Osteoblast (primary cell): ENCODE measurements around the gene NIPBL. TPM values are rescaled to one million over a fixed set of nuclear protein-coding genes. Genes with fewer than 3 reads are reported as not detected.

Source experiments
- DNase-seq: peaks from one replicate; pipeline ENCODE4 v3.0.0; 2011; ENCODE audit warnings: low spot score, mixed read lengths; ENCODE audit not compliant: insufficient read length; ENCODE audit errors: missing footprints
- H2AFZ ChIP-seq: 2 replicates; pipeline ENCODE4 v1.6.0; 2011; ENCODE audit warnings: mild to moderate bottlenecking, low read length
- H3K27ac ChIP-seq: 2 replicates; pipeline ENCODE4 v1.5.1; 2011; ENCODE audit warnings: mild to moderate bottlenecking, low read depth, low read length, moderate library complexity
- H3K27me3 ChIP-seq: 2 replicates; pipeline ENCODE4 v1.6.0; 2012; ENCODE audit warnings: mild to moderate bottlenecking, control low read depth, inconsistent platforms, low read length, moderate library complexity; ENCODE audit not compliant: insufficient read depth
- H3K36me3 ChIP-seq: 2 replicates; pipeline ENCODE4 v1.5.1; 2011; ENCODE audit warnings: mild to moderate bottlenecking, low read length, control low read depth, moderate library complexity; ENCODE audit not compliant: insufficient read depth
- H3K4me1 ChIP-seq: 2 replicates; pipeline ENCODE4 v1.5.1; 2011; ENCODE audit warnings: mild to moderate bottlenecking, low read length, control low read depth, moderate library complexity; ENCODE audit not compliant: insufficient read depth
- H3K4me2 ChIP-seq: 2 replicates; pipeline ENCODE4 v1.6.0; 2011; ENCODE audit warnings: mild to moderate bottlenecking, low read length; ENCODE audit not compliant: insufficient read depth
- H3K4me3 ChIP-seq: fragments of 200-600 bp; sonication (generic); 3 replicates; pipeline ENCODE4 v1.5.1; 2012; ENCODE audit warnings: mild to moderate bottlenecking, low read length, inconsistent platforms; ENCODE audit not compliant: insufficient read depth
- H3K79me2 ChIP-seq: 2 replicates; pipeline ENCODE4 v1.6.0; 2012; ENCODE audit warnings: mild to moderate bottlenecking, low read length, control low read depth, inconsistent platforms; ENCODE audit not compliant: insufficient read depth
- H3K9me3 ChIP-seq: 2 replicates; pipeline ENCODE4 v1.5.1; 2011; ENCODE audit warnings: low read depth, low read length, control low read depth
- H4K20me1 ChIP-seq: 2 replicates; pipeline ENCODE4 v1.6.0; 2012; ENCODE audit warnings: mild to moderate bottlenecking, low read length, control low read depth; ENCODE audit not compliant: insufficient read depth
- CTCF ChIP-seq: IDR thresholded peaks from 2 replicates; pipeline ENCODE4 v1.5.1; 2011; ENCODE audit warnings: mild to moderate bottlenecking, low read depth, low read length, moderate library complexity; ENCODE audit errors: extremely low read depth
- total RNA-seq: library from RNA; depleted of rRNA; stranded (reverse); fragments of >200 nt; gene quantifications from 2 replicates; pipeline ENCODE4 v1.2.3, GENCODE V29; 2012

NIPBL gene
- total RNA-seq, 1 donor, result 22.8 TPM

GRCh38 chr5:37028910-37029309 is 152.3 kb downstream of the NIPBL start:
- Histone ChIP-seq H3K4me1 (no peaks in the 10 kb centered on the region), H3K4me2 (no peak overlapping the region), H3K36me3 (peaks cover 46% of the 10 kb centered on the region), H3K4me3 (no peak overlapping the region), H3K27me3 (no peaks in the 10 kb centered on the region), H3K27ac (no peak overlapping the region), H3K9me3 (no peaks in the 10 kb centered on the region), H4K20me1 (no peaks in the 10 kb centered on the region), H3K79me2 (no peaks in the 10 kb centered on the region), H2AFZ (no peak overlapping the region)
- TF ChIP-seq CTCF, result no peak
- DNase-seq, result no peak

- Histone ChIP-seq H4K20me1 (no peaks in the 10 kb centered on the region), H3K4me3 (no peak overlapping the region), H3K79me2 (no peaks in the 10 kb centered on the region), H3K36me3 (peaks cover 41% of the 10 kb centered on the region), H3K9me3 (no peaks in the 10 kb centered on the region), H2AFZ (no peak overlapping the region), H3K4me2 (no peak overlapping the region), H3K4me1 (no peaks in the 10 kb centered on the region), H3K27ac (no peak overlapping the region), H3K27me3 (no peaks in the 10 kb centered on the region)
- DNase-seq, result no peak
- TF ChIP-seq CTCF, result no peak
Observed at GRCh38 chr5:37029436-37029835, 152.9 kb downstream of the NIPBL start.

- no peak for DNase-seq
- no peak overlapping the region for H3K4me2 ChIP-seq
- no peak overlapping the region for H3K4me3 ChIP-seq
- TF ChIP-seq CTCF, result no peak
- H3K27ac ChIP-seq, result no peak overlapping the region
- H3K36me3 ChIP-seq, result peaks cover 16% of the 10 kb centered on the region
- H2AFZ ChIP-seq, result no peak overlapping the region
- no peaks in the 10 kb centered on the region for H3K79me2 ChIP-seq
- H3K4me1 ChIP-seq, result no peaks in the 10 kb centered on the region
- no peaks in the 10 kb centered on the region for H4K20me1 ChIP-seq
- H3K27me3 ChIP-seq, result no peaks in the 10 kb centered on the region
- H3K9me3 ChIP-seq, result no peaks in the 10 kb centered on the region
Observed at GRCh38 chr5:37034955-37035354, 158.4 kb downstream of the NIPBL start.

- Histone ChIP-seq H3K4me3 (no peak overlapping the region), H2AFZ (no peak overlapping the region), H4K20me1 (no peaks in the 10 kb centered on the region), H3K27ac (no peak overlapping the region), H3K79me2 (no peaks in the 10 kb centered on the region), H3K27me3 (no peaks in the 10 kb centered on the region), H3K4me2 (no peak overlapping the region), H3K9me3 (no peaks in the 10 kb centered on the region), H3K4me1 (no peaks in the 10 kb centered on the region), H3K36me3 (peaks cover 14% of the 10 kb centered on the region)
- no peak for DNase-seq
- TF ChIP-seq CTCF, result no peak
Observed at GRCh38 chr5:37037840-37038239, 161.3 kb downstream of the NIPBL start.
